ENCODE measurements around the gene PPM1A. TPM values are rescaled to one million over a fixed set of nuclear protein-coding genes. Genes with fewer than 3 reads are reported as not detected.

Gene PPM1A
- total and polyA plus RNA-seq, 9 of the 15 experiments (the other 6 are each of a cell fraction or from before 2014, with no cell fraction given) = 5.5 to 23.9 (median 15.2) TPM

DNA sequence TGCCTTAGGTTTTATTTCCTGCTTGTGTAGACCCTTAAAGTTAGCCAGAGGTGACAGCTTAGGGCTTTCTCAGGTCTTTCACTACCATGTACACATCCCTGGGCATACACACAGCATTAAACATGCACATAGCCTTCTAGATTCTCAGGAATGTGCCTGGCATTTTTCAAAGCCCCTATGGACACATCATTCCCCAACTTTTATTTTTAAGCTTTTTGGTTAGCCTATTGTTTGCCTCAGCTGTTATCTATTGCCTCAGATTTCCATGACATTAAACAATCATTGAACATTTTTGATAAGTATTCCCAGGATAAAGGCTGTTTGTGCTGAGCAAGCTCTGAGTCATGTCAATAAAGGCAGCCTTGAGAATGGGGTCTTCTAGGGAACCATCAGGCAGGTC is 15.1 kb upstream of the PPM1A start:
- Histone ChIP-seq H3K79me2 (ENCODE audit: control insufficient read depth, insufficient read depth, low read length) (no peaks in the 10 kb centered on the region), H3K9ac (ENCODE audit: insufficient read depth in 1 of 2, low read depth in 2 of 2, low read length in 2 of 2) (no peak overlapping the region), H2AFZ (ENCODE audit: low read depth, low read length) (no peak overlapping the region), H3K27me3 (ENCODE audit: control insufficient read depth in 2 of 2, insufficient read depth in 2 of 2, low read length in 2 of 2) (no peaks in the 10 kb centered on the region), H3K4me1 (replicated peaks in 1 of 2; ENCODE audit: control insufficient read depth in 2 of 2, insufficient read depth in 2 of 2, low read length in 2 of 2) (no peaks in the 10 kb centered on the region; a peak in 2 of 5 replicates), H4K20me1 (replicated peaks; ENCODE audit: control insufficient read depth, insufficient read depth, low read length) (no peaks in the 10 kb centered on the region), H3K36me3 (ENCODE audit: control insufficient read depth, insufficient read depth, low read length) (no peaks in the 10 kb centered on the region), H3K9me3 (replicated peaks; ENCODE audit: control insufficient read depth, insufficient read depth, low read depth, low read length) (no peaks in the 10 kb centered on the region), H3K4me2 (ENCODE audit: insufficient read depth, low read length) (no peak overlapping the region), H3K9me1 (ENCODE audit: control insufficient read depth, insufficient read depth, low read length) (no peaks in the 10 kb centered on the region), H3K27ac (ENCODE audit: extremely low read depth, low read depth, low read length) (no peak overlapping the region), H3K4me3 (no peak overlapping the region)
- intact Hi-C loops (cut with micrococcal nuclease) = no loop called here
- DNase-seq (ENCODE audit: extremely low read depth in 1 of 4, low spot score in 3 of 4) = no peak
- FAIRE-seq = no peak
- no TSS peak for BruUV-seq (replicated peaks)
- POLR2A ChIA-PET = interaction anchor here (1.4 kb wide), 1 partner anchor 11 kb away, joined by 4 read pairs; no protein-coding TSS in a partner anchor
- TF ChIP-seq EGR1 (conservative IDR thresholded peaks at IDR 0.05) (no peak), CHAMP1 (IDR thresholded peaks at IDR 0.05) (no peak)
- CTCF ChIA-PET (ENCODE audit: low intra/inter-chr PET ratio) = no interaction called here
- in situ Hi-C loops (cut with MboI) = no loop called here
- no peak for ATAC-seq

DNA sequence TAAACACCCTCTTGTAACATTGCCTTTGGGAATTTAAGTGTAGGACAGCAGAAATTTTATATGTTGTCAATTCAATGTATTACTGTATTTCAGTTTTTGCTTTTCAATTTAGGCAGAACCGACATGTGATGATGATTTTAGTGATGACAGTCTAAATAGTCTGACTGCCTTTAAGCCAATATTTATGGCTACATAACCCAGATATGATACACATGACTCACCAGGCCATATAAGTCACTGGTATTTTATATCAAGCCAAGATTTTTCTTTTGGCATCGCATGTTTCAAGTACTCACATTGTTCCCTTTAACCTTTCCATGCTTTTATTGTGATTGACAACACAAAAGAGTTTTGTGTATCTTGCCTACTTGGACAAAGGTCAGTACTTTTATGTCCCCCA is 13.6 kb upstream of the PPM1A start:
- no peak overlapping the region for H3K9ac ChIP-seq (ENCODE audit: insufficient read depth in 1 of 2, low read depth in 2 of 2, low read length in 2 of 2)
- H3K9me3 ChIP-seq (replicated peaks; ENCODE audit: control insufficient read depth, insufficient read depth, low read depth, low read length) = no peaks in the 10 kb centered on the region
- no peak overlapping the region for H3K4me2 ChIP-seq (ENCODE audit: insufficient read depth, low read length)
- H3K27me3 ChIP-seq (ENCODE audit: control insufficient read depth in 2 of 2, insufficient read depth in 2 of 2, low read length in 2 of 2) = no peaks in the 10 kb centered on the region
- no peaks in the 10 kb centered on the region; a peak in 1 of 5 replicates for H3K4me1 ChIP-seq (replicated peaks in 1 of 2; ENCODE audit: control insufficient read depth in 2 of 2, insufficient read depth in 2 of 2, low read length in 2 of 2)
- BruUV-seq (replicated peaks) = no TSS peak
- CTCF ChIA-PET (ENCODE audit: low intra/inter-chr PET ratio) = no interaction called here
- no peaks in the 10 kb centered on the region for H3K36me3 ChIP-seq (ENCODE audit: control insufficient read depth, insufficient read depth, low read length)
- in situ Hi-C loops (cut with MboI) (no loop called here), intact Hi-C loops (cut with micrococcal nuclease) (no loop called here)
- H3K27ac ChIP-seq (ENCODE audit: extremely low read depth, low read depth, low read length) = no peak overlapping the region
- no peak for ATAC-seq
- H4K20me1 ChIP-seq (replicated peaks; ENCODE audit: control insufficient read depth, insufficient read depth, low read length) = no peaks in the 10 kb centered on the region
- no peaks in the 10 kb centered on the region for H3K9me1 ChIP-seq (ENCODE audit: control insufficient read depth, insufficient read depth, low read length)
- POLR2A ChIA-PET = interaction anchor here (1.0 kb wide), 1 partner anchor 14 kb away, joined by 3 read pairs; the partner anchor contains the start of gene PPM1A
- 25% methylated on average over 2 of the region's 2 CpGs for WGBS (ENCODE audit: insufficient coverage, low coverage, missing lambda C conversion rate)
- no peak overlapping the region for H3K4me3 ChIP-seq
- no peaks in the 10 kb centered on the region for H3K79me2 ChIP-seq (ENCODE audit: control insufficient read depth, insufficient read depth, low read length)
- no peak for DNase-seq (ENCODE audit: extremely low read depth in 1 of 4, low spot score in 3 of 4)
- FAIRE-seq = no peak
- no peak overlapping the region for H2AFZ ChIP-seq (ENCODE audit: low read depth, low read length)
- TF ChIP-seq ZBTB11 (CRISPR knock-in tag; IDR thresholded peaks at IDR 0.05) (no peak), HMGXB4 (CRISPR knock-in tag; IDR thresholded peaks at IDR 0.05) (no peak), ELK3 (CRISPR knock-in tag; IDR thresholded peaks at IDR 0.05) (no peak)

Data from K562 (cell line).